ENCODE results near the gene EXOC4. TPM values are rescaled to one million over a fixed set of nuclear protein-coding genes. Genes with fewer than 3 reads are reported as not detected.
A peak's percentile ranks its signal among the peaks of the same experiment; 100 is the strongest.
"Not testable (repeated sequence)": the region's sequence is repeated elsewhere in the genome, so short reads cannot be mapped to it uniquely, and the experiment has no call there.

The EXOC4 gene
- total RNA-seq (10 to 100 TPM; 58.0 to 59.9 TPM), total RNA-seq (24.4 to 100 (median 60.8) reads per million in 172 experiments)
- polyA plus RNA-seq (2013, experiment 1 of 2), result 30.9 TPM
- 36.1 TPM for polyA plus RNA-seq (2013, experiment 2 of 2)

- H3K4me1 ChIP-seq (ENCODE audit: insufficient read depth, low read length), result peaks cover 8% of the 10 kb centered on the region
- Mint-ChIP-seq H3K4me1 (ENCODE audit: low read depth) (peaks cover 50% of the 10 kb centered on the region), H3K27ac (peak within 1 kb of the TSS; percentile 94), H3K27me3 (no peaks in the 10 kb centered on the region), H3K36me3 (ENCODE audit: low read depth) (peaks cover 13% of the 10 kb centered on the region), H3K9me3 (no peaks in the 10 kb centered on the region), H3K4me3 (peak within 1 kb of the TSS; percentile 97)
- POLR2A ChIA-PET, result interaction anchor here (0.6 to 1.4 kb wide), 4 partner anchors 9 to 271 kb away, joined by 4 to 13 read pairs (median 5); partner anchors contain the start of gene CHCHD3
- CTCF ChIA-PET, result interaction anchor here (0.6 to 1.5 kb wide), 2 partner anchors 15 to 1875 kb away, joined by 3 read pairs; no protein-coding TSS in a partner anchor
- no peaks in the 10 kb centered on the region for H3K36me3 ChIP-seq (ENCODE audit: insufficient read depth, low read length)
- DNase-seq, result peak; percentile 80 to 99 (median 87)
- H3K4me3 ChIP-seq (ENCODE audit: low read length), result peak within 1 kb of the TSS; percentile 85
- TF ChIP-seq, protein P1, sequence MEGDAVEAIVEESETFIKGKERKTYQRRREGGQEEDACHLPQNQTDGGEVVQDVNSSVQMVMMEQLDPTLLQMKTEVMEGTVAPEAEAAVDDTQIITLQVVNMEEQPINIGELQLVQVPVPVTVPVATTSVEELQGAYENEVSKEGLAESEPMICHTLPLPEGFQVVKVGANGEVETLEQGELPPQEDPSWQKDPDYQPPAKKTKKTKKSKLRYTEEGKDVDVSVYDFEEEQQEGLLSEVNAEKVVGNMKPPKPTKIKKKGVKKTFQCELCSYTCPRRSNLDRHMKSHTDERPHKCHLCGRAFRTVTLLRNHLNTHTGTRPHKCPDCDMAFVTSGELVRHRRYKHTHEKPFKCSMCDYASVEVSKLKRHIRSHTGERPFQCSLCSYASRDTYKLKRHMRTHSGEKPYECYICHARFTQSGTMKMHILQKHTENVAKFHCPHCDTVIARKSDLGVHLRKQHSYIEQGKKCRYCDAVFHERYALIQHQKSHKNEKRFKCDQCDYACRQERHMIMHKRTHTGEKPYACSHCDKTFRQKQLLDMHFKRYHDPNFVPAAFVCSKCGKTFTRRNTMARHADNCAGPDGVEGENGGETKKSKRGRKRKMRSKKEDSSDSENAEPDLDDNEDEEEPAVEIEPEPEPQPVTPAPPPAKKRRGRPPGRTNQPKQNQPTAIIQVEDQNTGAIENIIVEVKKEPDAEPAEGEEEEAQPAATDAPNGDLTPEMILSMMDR (IDR thresholded peaks at IDR 0.05), result no peak
- peak; percentile 99 for ATAC-seq (ENCODE audit: poor library complexity)
- no peaks in the 10 kb centered on the region for H3K9me3 ChIP-seq (ENCODE audit: control insufficient read depth in 1 of 2, insufficient read depth in 1 of 2, low read length in 2 of 2)
- no peaks in the 10 kb centered on the region for H3K27me3 ChIP-seq (ENCODE audit: control insufficient read depth in 1 of 2, insufficient read depth in 2 of 2, low read length in 2 of 2)
- intact Hi-C loops (cut with DNase I, micrococcal nuclease), result loop anchor here (1.0 to 10.0 kb wide), 4 partner anchors 170 to 1064 kb away; partner anchors contain the start of genes SLC35B4 (in 2 of the 2), CHCHD3 (in 1 of the 2) and LRGUK (in 1 of the 2)
- H3K27ac ChIP-seq (ENCODE audit: low read depth in 1 of 2, low read length in 2 of 2), result peak within 1 kb of the TSS; percentile 36 to 77
These were observed at the start of gene EXOC4 for GRCh38 chr7:133252858-133253518. EXOC4 (plus strand) TSS chr7:133253078.

- CTCF ChIA-PET, result interaction anchor here (0.7 kb wide), 1 partner anchor 547 kb away, joined by 3 read pairs; no protein-coding TSS in a partner anchor
- Mint-ChIP-seq H3K27me3 (peaks cover under 1% of the 10 kb centered on the region), H3K9me3 (no peaks in the 10 kb centered on the region), H3K36me3 (ENCODE audit: low read depth) (no peaks in the 10 kb centered on the region), H3K27ac (no peak overlapping the region), H3K4me3 (no peak overlapping the region), H3K4me1 (ENCODE audit: low read depth) (no peaks in the 10 kb centered on the region)
- Histone ChIP-seq H3K9me3 (ENCODE audit: control insufficient read depth in 1 of 2, insufficient read depth in 1 of 2, low read length in 2 of 2) (no peaks in the 10 kb centered on the region), H3K36me3 (ENCODE audit: insufficient read depth, low read length) (no peaks in the 10 kb centered on the region), H3K27me3 (ENCODE audit: control insufficient read depth in 1 of 2, insufficient read depth in 2 of 2, low read length in 2 of 2) (no peaks in the 10 kb centered on the region), H3K27ac (ENCODE audit: low read depth in 1 of 2, low read length in 2 of 2) (no peak overlapping the region), H3K4me3 (ENCODE audit: low read length) (no peak overlapping the region), H3K4me1 (ENCODE audit: insufficient read depth, low read length) (no peaks in the 10 kb centered on the region)
- POLR2A ChIA-PET, result no interaction called here
- DNase-seq (no peak), ATAC-seq (ENCODE audit: poor library complexity) (no peak)
- TF ChIP-seq, protein P1 (IDR thresholded peaks at IDR 0.05), result no peak
- intact Hi-C loops (cut with DNase I, micrococcal nuclease), result no loop called here
These were observed 49.4 kb upstream of the EXOC4 start for GRCh38 chr7:133203490-133203889.

DNA sequence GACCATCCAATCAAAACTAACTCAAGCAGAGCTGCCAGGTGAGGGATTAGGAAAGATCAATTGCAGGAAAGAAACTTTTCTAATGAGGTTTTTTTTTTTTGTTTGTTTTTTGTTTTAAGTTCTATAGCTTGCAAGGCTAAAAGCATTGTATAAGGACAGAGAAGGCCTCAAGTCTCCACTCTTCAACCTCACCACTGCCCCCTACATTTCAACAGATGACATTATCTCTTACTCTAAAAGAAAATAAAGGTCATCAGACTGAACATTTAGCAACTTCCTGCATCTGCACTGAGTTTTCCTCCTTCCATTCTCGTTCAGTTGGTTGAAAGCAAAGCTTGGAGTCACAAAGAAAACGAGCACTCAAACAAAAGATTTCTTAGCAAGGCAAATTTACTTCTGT, 45.2 kb upstream of the EXOC4 start:
- no peak for ATAC-seq (ENCODE audit: poor library complexity)
- no peaks in the 10 kb centered on the region for H3K36me3 Mint-ChIP-seq (ENCODE audit: low read depth)
- CTCF ChIA-PET, result no interaction called here

DNA sequence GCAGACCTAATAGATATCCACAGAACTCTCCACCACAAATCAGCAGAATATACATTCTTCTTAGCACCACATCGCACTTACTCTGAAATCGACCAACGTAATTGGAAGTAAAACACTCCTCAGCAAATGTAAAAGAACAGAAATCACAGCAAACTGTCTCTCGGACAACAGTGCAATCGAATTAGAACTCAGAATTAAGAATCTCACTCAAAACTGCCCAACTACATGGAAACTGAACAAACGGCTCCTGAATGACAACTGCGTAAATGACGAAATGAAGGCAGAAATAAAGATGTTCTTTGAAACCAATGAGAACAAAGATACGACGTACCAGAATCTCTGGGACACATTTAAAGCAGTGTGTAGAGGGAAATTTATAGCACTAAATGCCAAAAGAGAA, 42.1 kb upstream of the EXOC4 start:
- ATAC-seq (ENCODE audit: poor library complexity); H3K27ac ChIP-seq (ENCODE audit: low read depth in 1 of 2, low read length in 2 of 2); H3K27ac Mint-ChIP-seq; H3K4me3 Mint-ChIP-seq; intact Hi-C loops (cut with DNase I, micrococcal nuclease); H3K27me3 ChIP-seq (ENCODE audit: control insufficient read depth in 1 of 2, insufficient read depth in 2 of 2, low read length in 2 of 2); H3K36me3 ChIP-seq (ENCODE audit: insufficient read depth, low read length); H3K4me1 ChIP-seq (ENCODE audit: insufficient read depth, low read length); CTCF ChIA-PET; POLR2A ChIA-PET; H3K36me3 Mint-ChIP-seq (ENCODE audit: low read depth); H3K9me3 ChIP-seq (ENCODE audit: control insufficient read depth in 1 of 2, insufficient read depth in 1 of 2, low read length in 2 of 2); H3K4me1 Mint-ChIP-seq (ENCODE audit: low read depth); H3K9me3 Mint-ChIP-seq; H3K4me3 ChIP-seq (ENCODE audit: low read length); DNase-seq: not testable (repeated sequence)
- H3K27me3 Mint-ChIP-seq, result peaks cover 38% of the 10 kb centered on the region

More for the DNA sequence above, 45.2 kb upstream of the EXOC4 start:
- Mint-ChIP-seq H3K27ac (no peak overlapping the region), H3K4me3 (no peak overlapping the region), H3K4me1 (ENCODE audit: low read depth) (no peaks in the 10 kb centered on the region), H3K27me3 (peaks cover 34% of the 10 kb centered on the region), H3K9me3 (no peaks in the 10 kb centered on the region)
- no peak for DNase-seq
- no peaks in the 10 kb centered on the region for H3K9me3 ChIP-seq (ENCODE audit: control insufficient read depth in 1 of 2, insufficient read depth in 1 of 2, low read length in 2 of 2)
- no peak overlapping the region for H3K4me3 ChIP-seq (ENCODE audit: low read length)
- H3K4me1 ChIP-seq (ENCODE audit: insufficient read depth, low read length), result no peaks in the 10 kb centered on the region
- H3K36me3 ChIP-seq (ENCODE audit: insufficient read depth, low read length), result no peaks in the 10 kb centered on the region
- intact Hi-C loops (cut with DNase I, micrococcal nuclease), result no loop called here
- TF ChIP-seq, protein P1 (IDR thresholded peaks at IDR 0.05), result no peak
- H3K27ac ChIP-seq (ENCODE audit: low read depth in 1 of 2, low read length in 2 of 2), result no peak overlapping the region
- H3K27me3 ChIP-seq (ENCODE audit: control insufficient read depth in 1 of 2, insufficient read depth in 2 of 2, low read length in 2 of 2), result no peaks in the 10 kb centered on the region
- POLR2A ChIA-PET, result no interaction called here

DNA sequence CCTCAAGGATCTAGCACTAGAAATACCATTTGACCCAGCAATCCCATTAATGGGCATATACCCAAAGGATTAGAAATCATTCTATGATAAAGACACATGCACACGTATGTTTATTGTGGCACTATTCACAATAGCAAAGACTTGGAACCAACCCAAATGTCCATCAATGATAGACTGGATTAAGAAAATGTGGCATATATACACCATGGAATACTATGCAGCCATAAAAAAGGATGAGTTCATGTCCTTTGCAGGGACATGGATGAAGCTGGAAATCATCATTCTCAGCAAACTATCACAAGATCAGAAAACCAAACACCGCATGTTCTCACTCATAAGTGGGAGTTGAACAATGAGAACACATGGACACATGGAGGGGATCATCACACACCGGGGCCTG, 39.1 kb upstream of the EXOC4 start:
- POLR2A ChIA-PET; ATAC-seq (ENCODE audit: poor library complexity); H3K4me3 Mint-ChIP-seq; H3K27ac Mint-ChIP-seq; H3K36me3 ChIP-seq (ENCODE audit: insufficient read depth, low read length); intact Hi-C loops (cut with DNase I, micrococcal nuclease); H3K9me3 Mint-ChIP-seq; H3K4me3 ChIP-seq (ENCODE audit: low read length); DNase-seq; H3K27ac ChIP-seq (ENCODE audit: low read depth in 1 of 2, low read length in 2 of 2); H3K4me1 ChIP-seq (ENCODE audit: insufficient read depth, low read length); H3K27me3 ChIP-seq (ENCODE audit: control insufficient read depth in 1 of 2, insufficient read depth in 2 of 2, low read length in 2 of 2); CTCF ChIA-PET; H3K9me3 ChIP-seq (ENCODE audit: control insufficient read depth in 1 of 2, insufficient read depth in 1 of 2, low read length in 2 of 2); H3K36me3 Mint-ChIP-seq (ENCODE audit: low read depth); H3K4me1 Mint-ChIP-seq (ENCODE audit: low read depth): not testable (repeated sequence)
- peaks cover 43% of the 10 kb centered on the region for H3K27me3 Mint-ChIP-seq
